Psoas muscle (tissue), 8 donors: Measurements from ENCODE around the gene PLA2G1B. TPM values are rescaled to one million over a fixed set of nuclear protein-coding genes. Genes with fewer than 3 reads are reported as not detected.

ENCODE experiments used
- ATAC-seq, 4 donors: fragments of 200-7000 bp; cut with Tn5 transposase; one replicate each; pipeline ENCODE4 v1.9.1; 2020; ENCODE audit warnings: moderate library complexity in 3 of 4, mild to moderate bottlenecking in 2 of 4
- DNase-seq, 2 donors: peaks; one replicate each; pipeline ENCODE4 v3.0.0-alpha.2; 2020
- H3K27ac ChIP-seq: fragments of 200-600 bp; one replicate; pipeline ENCODE4 v1.8.0; 2022
- H3K27me3 ChIP-seq, 3 donors: fragments of 200-600 bp in 1 of 3; one replicate each; pipeline versions ENCODE4 v1.6.1 to v1.8.0; 2013 to 2022; ENCODE audit warnings: low read length in 2 of 3, mild to moderate bottlenecking in 2 of 3, moderate library complexity in 1 of 3; ENCODE audit not compliant: insufficient read depth in 3 of 3
- H3K36me3 ChIP-seq, 2 donors: fragments of 200-600 bp in 1 of 2; one replicate each; pipeline versions ENCODE4 v1.6.1 to v1.8.0; 2013 to 2022; ENCODE audit warnings: low read depth in 1 of 2, mild to moderate bottlenecking in 1 of 2, moderate library complexity in 1 of 2; ENCODE audit not compliant: insufficient read depth in 1 of 2
- H3K4me1 ChIP-seq: fragments of 200-600 bp; one replicate; pipeline ENCODE4 v1.8.0; 2022
- H3K4me3 ChIP-seq: fragments of 200-600 bp; one replicate; pipeline ENCODE4 v1.8.0; 2022; ENCODE audit warnings: mild to moderate bottlenecking
- H3K9me3 ChIP-seq: fragments of 200-600 bp; one replicate; pipeline ENCODE4 v1.8.0; 2022
- CTCF ChIP-seq: fragments of 200-600 bp; IDR thresholded peaks from one replicate; pipeline ENCODE4 v1.8.0; 2022; ENCODE audit warnings: antibody characterized with exemption
- WGBS, 3 donors: extraction: QIAGEN DNeasy Blood & Tissue Kit; methylation state at CpG; one replicate each; pipeline versions ENCODE4 v1.1.6 to v1.1.7; 2013; 5-methylcytosine and 5-hydroxymethylcytosine counted together
- intact Hi-C, 2 donors: fragments of 100-400 bp; cut with DNase I; formaldehyde crosslinking; loops; one replicate each; pipeline versions ENCODE4 v1.11.0 to v1.14.2; 2022
- polyA plus RNA-seq, 3 donors: library from polyadenylated mRNA; stranded (reverse); fragments of 200-250 nt; gene quantifications; one replicate each; pipeline ENCODE4 v1.2.3, GENCODE V29; 2013
- total RNA-seq, 4 donors: library from RNA; stranded (reverse); fragmentation: NEBNext Ultra II Directional in 2 of 4; extraction: Animal tissue kit (Norgen Biotek cat#: 25700) in 2 of 4; gene quantifications; one replicate each; pipeline versions ENCODE4 v1.2.1 to v1.2.4, GENCODE V29; 2021 to 2023
- donor health status: healthy with polysubstance abuse.
- donor health status: DM: no; HTN: no; CAD: no; lungs with moderate emphysema.
- donor health status: Bipolar disorder and iron deficiency.
- donor health status: healthy.
- donor health status: DM: yes; HTN: yes; CAD: no.
- donor health status: DM: no; HTN: no; CAD: no.
- donor health status: DM: no; HTN: no; CAD: no.
- donor health status: DM: yes; HTN: yes; CAD: no.

Gene PLA2G1B
- total and polyA plus RNA-seq, 7 donors: 0.39 to 1.0 (median 0.81) TPM; not detected in 4

- 30 to 49% (median 33%) methylated on average over 19 of the region's 19 CpGs for WGBS, 3 donors
These were observed 23.2 kb upstream of the PLA2G1B start for GRCh38 chr12:120350576-120351350.

GRCh38 chr12:120347766-120348165 lies 20.2 kb upstream of the PLA2G1B start:
- no peaks in the 10 kb centered on the region for H3K4me1 ChIP-seq
- 95 to 98% (median 96%) methylated on average over 11 of the region's 11 CpGs for WGBS, 3 donors
- DNase-seq (no peak), ATAC-seq (no peak)
- no peak overlapping the region for H3K27ac ChIP-seq
- H3K27me3 ChIP-seq: peaks cover 0 to 13% (median 0%) of the 10 kb centered on the region in 3 donors
- no peaks in the 10 kb centered on the region for H3K36me3 ChIP-seq
- H3K9me3 ChIP-seq: no peaks in the 10 kb centered on the region
- intact Hi-C loops: no loop called here
- no peak overlapping the region for H3K4me3 ChIP-seq
- TF ChIP-seq CTCF: no peak

More at GRCh38 chr12:120350576-120351350, 23.2 kb upstream of the PLA2G1B start:
- no peaks in the 10 kb centered on the region for H3K36me3 ChIP-seq
- H3K4me1 ChIP-seq: no peaks in the 10 kb centered on the region
- H3K9me3 ChIP-seq: no peaks in the 10 kb centered on the region
- TF ChIP-seq CTCF: no peak
- intact Hi-C loops: no loop called here
- no peak overlapping the region for H3K4me3 ChIP-seq
- DNase-seq (no peak), ATAC-seq (no peak)
- no peak overlapping the region for H3K27ac ChIP-seq
- peaks cover 0 to 13% (median 0%) of the 10 kb centered on the region in 3 donors for H3K27me3 ChIP-seq

GRCh38 chr12:120346681-120347080 lies 19.1 kb upstream of the PLA2G1B start:
- WGBS, 3 donors: 91 to 95% (median 95%) methylated on average over 7 of the region's 7 CpGs
- Histone ChIP-seq H3K27ac (no peak overlapping the region), H3K4me1 (no peaks in the 10 kb centered on the region), H3K4me3 (no peak overlapping the region), H3K27me3 (peaks cover 0 to 13% (median 0%) of the 10 kb centered on the region in 3 donors), H3K9me3 (no peaks in the 10 kb centered on the region), H3K36me3 (no peaks in the 10 kb centered on the region)
- DNase-seq: no peak
- TF ChIP-seq CTCF: no peak
- intact Hi-C loops: no loop called here
- no peak for ATAC-seq

- WGBS, 3 donors: 91 to 97% (median 94%) methylated on average over 13 to 15 of the region's 15 CpGs
- H3K36me3 ChIP-seq: no peaks in the 10 kb centered on the region
- no peak overlapping the region for H3K4me3 ChIP-seq
- no peak for DNase-seq
- no peaks in the 10 kb centered on the region for H3K4me1 ChIP-seq
- peaks cover 0 to 9% (median 0%) of the 10 kb centered on the region in 3 donors for H3K27me3 ChIP-seq
- no peak for TF ChIP-seq CTCF
- no peak for ATAC-seq
- no peaks in the 10 kb centered on the region for H3K9me3 ChIP-seq
- intact Hi-C loops: no loop called here
- no peak overlapping the region for H3K27ac ChIP-seq
These were observed 18.5 kb upstream of the PLA2G1B start for GRCh38 chr12:120346031-120346430.
